Measurements from ENCODE around the gene CDYL2. TPM values are rescaled to one million over a fixed set of nuclear protein-coding genes. Genes with fewer than 3 reads are reported as not detected.

The CDYL2 gene
- total RNA-seq, 1 donor from 2014 or later: 4.1 TPM

GRCh38 chr16:80667251-80667560 lies 137.2 kb downstream of the CDYL2 start:
- Mint-ChIP-seq H3K4me1 (ENCODE audit: low read depth) (no peaks in the 10 kb centered on the region), H3K4me3 (ENCODE audit: unreplicated experiment) (no peak overlapping the region), H3K27me3 (ENCODE audit: low read depth) (no peaks in the 10 kb centered on the region), H3K27ac (ENCODE audit: unreplicated experiment) (no peak overlapping the region), H3K9me3 (ENCODE audit: low read depth) (peaks cover 10% of the 10 kb centered on the region), H3K36me3 (ENCODE audit: low read depth) (no peaks in the 10 kb centered on the region)
- TF ChIP-seq CTCF (IDR thresholded peaks at IDR 0.05): no peak
- DNase-seq (ENCODE audit: low spot score): no peak

- TF ChIP-seq CTCF (IDR thresholded peaks at IDR 0.05): no peak
- Mint-ChIP-seq H3K27ac (ENCODE audit: unreplicated experiment) (no peak overlapping the region), H3K9me3 (ENCODE audit: low read depth) (peaks cover 16% of the 10 kb centered on the region), H3K4me3 (ENCODE audit: unreplicated experiment) (no peak overlapping the region), H3K36me3 (ENCODE audit: low read depth) (no peaks in the 10 kb centered on the region), H3K27me3 (ENCODE audit: low read depth) (no peaks in the 10 kb centered on the region), H3K4me1 (ENCODE audit: low read depth) (no peaks in the 10 kb centered on the region)
- DNase-seq (ENCODE audit: low spot score): no peak
Observed at GRCh38 chr16:80666378-80667250, 137.8 kb downstream of the CDYL2 start.

- H3K4me1 Mint-ChIP-seq (ENCODE audit: low read depth): no peaks in the 10 kb centered on the region
- H3K36me3 Mint-ChIP-seq (ENCODE audit: low read depth): no peaks in the 10 kb centered on the region
- peaks cover 22% of the 10 kb centered on the region for H3K9me3 Mint-ChIP-seq (ENCODE audit: low read depth)
- H3K27me3 Mint-ChIP-seq (ENCODE audit: low read depth): no peaks in the 10 kb centered on the region
- no peak for DNase-seq (ENCODE audit: low spot score)
- TF ChIP-seq CTCF (IDR thresholded peaks at IDR 0.05): no peak
- H3K4me3 Mint-ChIP-seq (ENCODE audit: unreplicated experiment): no peak overlapping the region
- no peak overlapping the region for H3K27ac Mint-ChIP-seq (ENCODE audit: unreplicated experiment)
Observed at GRCh38 chr16:80665356-80665755, 139.0 kb downstream of the CDYL2 start.

- Mint-ChIP-seq H3K36me3 (ENCODE audit: low read depth) (no peaks in the 10 kb centered on the region), H3K4me3 (ENCODE audit: unreplicated experiment) (no peak overlapping the region), H3K27ac (ENCODE audit: unreplicated experiment) (no peak overlapping the region), H3K9me3 (ENCODE audit: low read depth) (peaks cover 27% of the 10 kb centered on the region), H3K4me1 (ENCODE audit: low read depth) (no peaks in the 10 kb centered on the region), H3K27me3 (ENCODE audit: low read depth) (no peaks in the 10 kb centered on the region)
- DNase-seq (ENCODE audit: low spot score): no peak
- TF ChIP-seq CTCF (IDR thresholded peaks at IDR 0.05): no peak
Observed at GRCh38 chr16:80664786-80665185, 139.6 kb downstream of the CDYL2 start.

- no peaks in the 10 kb centered on the region for H3K36me3 Mint-ChIP-seq (ENCODE audit: low read depth)
- no peak for DNase-seq (ENCODE audit: low spot score)
- no peak overlapping the region for H3K27ac Mint-ChIP-seq (ENCODE audit: unreplicated experiment)
- H3K4me1 Mint-ChIP-seq (ENCODE audit: low read depth): no peaks in the 10 kb centered on the region
- TF ChIP-seq CTCF (IDR thresholded peaks at IDR 0.05): no peak
- H3K4me3 Mint-ChIP-seq (ENCODE audit: unreplicated experiment): no peak overlapping the region
- peaks cover 28% of the 10 kb centered on the region for H3K9me3 Mint-ChIP-seq (ENCODE audit: low read depth)
- no peaks in the 10 kb centered on the region for H3K27me3 Mint-ChIP-seq (ENCODE audit: low read depth)
Observed at GRCh38 chr16:80664226-80664625, 140.2 kb downstream of the CDYL2 start.

Data from chondrocyte (in vitro differentiated cells).